IMR-90 (cell line): ENCODE measurements around the gene NPL. TPM values are rescaled to one million over a fixed set of nuclear protein-coding genes. Genes with fewer than 3 reads are reported as not detected.

Experiments used
- ATAC-seq: fragments of 200-7000 bp; cut with Tn5 transposase; 2 replicates; pipeline ENCODE4 v1.9.1; 2020; ENCODE audit warnings: low read depth, mild to moderate bottlenecking, moderate library complexity
- BruUV-seq: library from RNA; stranded (reverse); fragments of 400-500 nt; replicated peaks from 2 replicates; lab custom pipeline; 2021; lab: Mats Ljungman, UMichigan
- CTCF ChIA-PET: fragments of 300-600 bp; formaldehyde crosslinking; extraction: SDS; loops from one replicate; lab custom pipeline; 2021; ENCODE audit warnings: antibody characterized with exemption; lab: Yijun Ruan, JAX
- POLR2A ChIA-PET: fragments of 300-600 bp; sonication (Branson Sonifier 250); formaldehyde crosslinking; loops from one replicate; lab custom pipeline; 2022; ENCODE audit warnings: antibody characterized with exemption; ENCODE audit not compliant: unreplicated experiment; lab: Charles Lee
- DNase-seq: peaks from one replicate; pipeline ENCODE4 v3.0.0; 2013
- H2AFZ ChIP-seq: replicated peaks from 2 replicates; pipeline ENCODE3; 2013; ENCODE audit warnings: low read length, mild to moderate bottlenecking; ENCODE audit not compliant: poor library complexity
- H2AK5ac ChIP-seq: 2 replicates; pipeline ENCODE4 v1.6.1; 2013; ENCODE audit warnings: low read depth, low read length, inconsistent platforms
- H2AK9ac ChIP-seq: replicated peaks from 2 replicates; pipeline ENCODE3; 2013; ENCODE audit warnings: mild to moderate bottlenecking, low read depth, low read length, moderate library complexity; ENCODE audit not compliant: poor library complexity
- H2BK120ac ChIP-seq: 2 replicates; pipeline ENCODE4 v1.6.1; 2013; ENCODE audit warnings: low read depth, low read length, inconsistent platforms
- H2BK15ac ChIP-seq: 3 replicates; pipeline ENCODE4 v1.6.1; 2013; ENCODE audit warnings: low read depth, low read length, inconsistent platforms
- H2BK20ac ChIP-seq: 2 replicates; pipeline ENCODE4 v1.6.1; 2013; ENCODE audit warnings: low read depth, mild to moderate bottlenecking, inconsistent platforms, low read length, moderate library complexity
- H2BK5ac ChIP-seq: 2 replicates; pipeline ENCODE4 v1.6.1; 2013; ENCODE audit warnings: mild to moderate bottlenecking, low read depth, low read length, inconsistent platforms; ENCODE audit not compliant: poor library complexity, severe bottlenecking
- H3K14ac ChIP-seq: replicated peaks from 2 replicates; pipeline ENCODE4 v1.6.1; 2013; ENCODE audit warnings: low read depth, low read length, inconsistent platforms
- H3K18ac ChIP-seq: 2 replicates; pipeline ENCODE4 v1.6.1; 2013; ENCODE audit warnings: low read depth, low read length, control low read depth
- H3K23ac ChIP-seq: 2 replicates; pipeline ENCODE4 v1.6.1; 2013; ENCODE audit warnings: low read depth, low read length, inconsistent platforms
- H3K27ac ChIP-seq: 2 replicates; pipeline ENCODE4 v1.5.1; 2013; ENCODE audit warnings: mild to moderate bottlenecking, control low read depth, low read length; ENCODE audit not compliant: insufficient read depth
- H3K27me3 ChIP-seq: 2 replicates; pipeline ENCODE4 v1.6.1; 2013; ENCODE audit warnings: low read length; ENCODE audit not compliant: control insufficient read depth, insufficient read depth
- H3K36me3 ChIP-seq: 2 replicates; pipeline ENCODE4 v1.6.1; 2013; ENCODE audit warnings: low read length, mixed read lengths; ENCODE audit not compliant: control insufficient read depth, insufficient read depth
- H3K4ac ChIP-seq: 2 replicates; pipeline ENCODE4 v1.6.1; 2013; ENCODE audit warnings: low read depth, low read length, inconsistent platforms
- H3K4me1 ChIP-seq: 2 replicates; pipeline ENCODE4 v1.6.1; 2013; ENCODE audit warnings: low read length, mixed read lengths; ENCODE audit not compliant: control insufficient read depth, insufficient read depth
- H3K4me2 ChIP-seq: 2 replicates; pipeline ENCODE4 v1.6.1; 2013; ENCODE audit warnings: low read depth, mild to moderate bottlenecking, control low read depth, low read length, moderate library complexity
- H3K4me3 ChIP-seq: 2 replicates; pipeline ENCODE4 v1.5.1; 2013; ENCODE audit warnings: low read depth, mild to moderate bottlenecking, control low read depth, low read length, moderate library complexity; ENCODE audit not compliant: insufficient read depth
- H3K56ac ChIP-seq: 2 replicates; pipeline ENCODE4 v1.6.1; 2013; ENCODE audit warnings: low read length, inconsistent platforms; ENCODE audit not compliant: insufficient read depth; ENCODE audit errors: extremely low read depth
- H3K79me1 ChIP-seq, 2 experiments: 2 replicates each; pipeline ENCODE4 v1.6.1; 2013; ENCODE audit warnings: low read length in 2 of 2, inconsistent platforms in 1 of 2, low read depth in 1 of 2
- H3K9ac ChIP-seq: 2 replicates; pipeline ENCODE4 v1.6.1; 2013; ENCODE audit warnings: low read depth, low read length, control low read depth
- H3K9me1 ChIP-seq: 2 replicates; pipeline ENCODE4 v1.6.1; 2013; ENCODE audit warnings: low read length, inconsistent platforms; ENCODE audit not compliant: insufficient read depth
- H3K9me3 ChIP-seq: 2 replicates; pipeline ENCODE4 v1.6.1; 2013; ENCODE audit warnings: low read length; ENCODE audit not compliant: control insufficient read depth, insufficient read depth
- H4K20me1 ChIP-seq: 2 replicates; pipeline ENCODE4 v1.6.1; 2013; ENCODE audit warnings: low read length, inconsistent platforms; ENCODE audit not compliant: insufficient read depth
- H4K5ac ChIP-seq: 2 replicates; pipeline ENCODE4 v1.6.1; 2013; ENCODE audit warnings: mild to moderate bottlenecking, low read depth, low read length, control low read depth
- H4K8ac ChIP-seq, 2 experiments: 2 replicates each; pipeline ENCODE4 v1.6.1; 2013; ENCODE audit warnings: low read depth in 2 of 2, low read length in 2 of 2, control low read depth in 1 of 2, inconsistent platforms in 1 of 2
- H4K91ac ChIP-seq: 2 replicates; pipeline ENCODE4 v1.6.1; 2013; ENCODE audit warnings: low read depth, low read length, inconsistent platforms; ENCODE audit not compliant: insufficient read depth
- BHLHE40 ChIP-seq: fragments of 150-350 bp; IDR thresholded peaks from 2 replicates; pipeline ENCODE4 v1.6.1; 2016; ENCODE audit warnings: mild to moderate bottlenecking, low read depth, low read length
- CEBPB ChIP-seq: IDR thresholded peaks from 2 replicates; pipeline ENCODE4 v1.6.1; 2012; ENCODE audit warnings: low read depth, low read length, improper control_type of control experiment
- CHD1 ChIP-seq: IDR thresholded peaks from 2 replicates; pipeline ENCODE4 v1.6.1; 2012; ENCODE audit warnings: low read depth, low read length, improper control_type of control experiment
- CTCF ChIP-seq: conservative IDR thresholded peaks from 2 replicates; pipeline ENCODE4 v1.5.1; 2012; ENCODE audit warnings: mild to moderate bottlenecking, low read depth, low read length, improper control_type of control experiment
- ELK1 ChIP-seq: fragments of 150-350 bp; IDR thresholded peaks from 2 replicates; pipeline ENCODE4 v1.6.1; 2016; ENCODE audit warnings: low read depth, mild to moderate bottlenecking, low read length, moderate library complexity, borderline replicate concordance
- FOS ChIP-seq: fragments of 150-350 bp; IDR thresholded peaks from 2 replicates; pipeline ENCODE4 v1.6.1; 2016; ENCODE audit warnings: low read depth, low read length
- MAFK ChIP-seq: IDR thresholded peaks from 2 replicates; pipeline ENCODE4 v1.6.1; 2012; ENCODE audit warnings: low read depth, low read length, improper control_type of control experiment
- MAZ ChIP-seq: IDR thresholded peaks from 2 replicates; pipeline ENCODE4 v1.6.1; 2012; ENCODE audit warnings: low read depth, mild to moderate bottlenecking, low read length, improper control_type of control experiment, moderate library complexity, borderline replicate concordance
- MXI1 ChIP-seq: IDR thresholded peaks from 2 replicates; pipeline ENCODE4 v1.6.1; 2012; ENCODE audit warnings: low read depth, mild to moderate bottlenecking, low read length, moderate library complexity, borderline replicate concordance
- NFE2L2 ChIP-seq: fragments of 150-350 bp; IDR thresholded peaks from 2 replicates; pipeline ENCODE4 v1.6.1; 2016; ENCODE audit warnings: low read depth, mild to moderate bottlenecking, low read length
- POLR2A ChIP-seq: IDR thresholded peaks from 2 replicates; pipeline ENCODE4 v1.6.1; 2012; ENCODE audit warnings: mild to moderate bottlenecking, low read depth, low read length
- RAD21 ChIP-seq: IDR thresholded peaks from 2 replicates; pipeline ENCODE4 v1.6.1; 2012; ENCODE audit warnings: low read length, improper control_type of control experiment
- RCOR1 ChIP-seq: IDR thresholded peaks from 2 replicates; pipeline ENCODE4 v1.6.1; 2012; ENCODE audit warnings: mild to moderate bottlenecking, low read length, improper control_type of control experiment; ENCODE audit not compliant: insufficient replicate concordance
- RFX5 ChIP-seq: IDR thresholded peaks from 2 replicates; pipeline ENCODE4 v1.8.0; 2012; ENCODE audit warnings: low read depth, mild to moderate bottlenecking, low read length, moderate library complexity
- SMC3 ChIP-seq: fragments of 150-350 bp; IDR thresholded peaks from 2 replicates; pipeline ENCODE4 v1.6.1; 2016; ENCODE audit warnings: low read depth, mild to moderate bottlenecking, antibody characterized with exemption, low read length, moderate library complexity
- USF2 ChIP-seq: fragments of 150-350 bp; IDR thresholded peaks from 2 replicates; pipeline ENCODE4 v1.6.1; 2017; ENCODE audit warnings: mild to moderate bottlenecking, antibody characterized with exemption, low read length, low read depth
- WGBS, 2 experiments: methylation state at CpG; one replicate each; pipeline versions ENCODE4 v1.1.5 to v1.1.7; 2013; ENCODE audit warnings: missing lambda C conversion rate in 2 of 2; ENCODE audit not compliant: insufficient read length in 1 of 2; ENCODE audit errors: extremely low coverage in 2 of 2; 5-methylcytosine and 5-hydroxymethylcytosine counted together
- dilution Hi-C: fragments of 300-500 bp; cut with HindIII; formaldehyde crosslinking; loops from one replicate; pipeline ENCODE4 v1.14.3; 2018; ENCODE audit warnings: low sequenced_read_pairs; ENCODE audit not compliant: unreplicated experiment
- in situ Hi-C: fragments of 300-500 bp; cut with MboI; formaldehyde crosslinking; loops from 3 replicates; pipeline ENCODE4 v1.14.3; 2019; ENCODE audit warnings: low sequenced_read_pairs, inconsistent platforms, mixed read lengths
- intact Hi-C: fragments of 100-400 bp; cut with micrococcal nuclease; formaldehyde crosslinking; loops from 2 replicates; pipeline ENCODE4 v1.10.0; 2022
- polyA plus RNA-seq, 3 experiments: library from polyadenylated mRNA; depleted of rRNA; stranded (reverse); fragments of >200 nt; gene quantifications; 2 replicates each; pipeline ENCODE4 v1.2.3, GENCODE V29; 2012; ENCODE audit warnings: low replicate concordance in 1 of 3
- total RNA-seq: library from RNA; depleted of rRNA; stranded (reverse); fragments of >200 nt; gene quantifications from 2 replicates; pipeline ENCODE4 v1.2.3, GENCODE V29; 2012

Gene NPL
- total and polyA plus RNA-seq, 2 of the 4 experiments (the other 2 are of a cell fraction): 0.36 to 0.68 TPM

GRCh38 chr1:182754543-182755314 is 34.8 kb upstream of the NPL start:
- Histone ChIP-seq H3K36me3 (no peaks in the 10 kb centered on the region), H3K9ac (no peak overlapping the region), H2BK15ac (no peak overlapping the region), H3K4me2 (no peak overlapping the region), H3K4me1 (peaks cover 2% of the 10 kb centered on the region), H2BK5ac (no peak overlapping the region), H3K4me3 (no peak overlapping the region), H2BK120ac (no peak overlapping the region), H2AFZ (no peak overlapping the region), H4K5ac (no peak overlapping the region), H3K9me1 (no peaks in the 10 kb centered on the region), H3K14ac (no peak overlapping the region), H2AK9ac (no peak overlapping the region), H4K8ac (no peak overlapping the region), H3K18ac (no peak overlapping the region), H3K23ac (no peak overlapping the region), H2AK5ac (no peak overlapping the region), H3K79me1 (no peaks in the 10 kb centered on the region), H3K27ac (no peak overlapping the region), H4K20me1 (no peaks in the 10 kb centered on the region), H4K91ac (no peak overlapping the region), H2BK20ac (no peak overlapping the region), H3K56ac (no peak overlapping the region), H3K27me3 (no peaks in the 10 kb centered on the region), H3K4ac (no peak overlapping the region), H3K9me3 (no peaks in the 10 kb centered on the region)
- in situ Hi-C loops (no loop called here), intact Hi-C loops (no loop called here), dilution Hi-C loops (no loop called here)
- DNase-seq (no peak), ATAC-seq (no peak)
- WGBS, 2 experiments: no CpG with 5 or more reads among the region's 4 CpGs
- no TSS peak for BruUV-seq
- ChIA-PET CTCF (no interaction called here), POLR2A (no interaction called here)
- no peak for TF ChIP-seq FOS
- TF ChIP-seq USF2: no peak
- TF ChIP-seq RAD21: no peak
- no peak for TF ChIP-seq POLR2A
- TF ChIP-seq BHLHE40: no peak
- TF ChIP-seq MAFK: no peak
- TF ChIP-seq ELK1: no peak
- TF ChIP-seq CHD1: no peak
- no peak for TF ChIP-seq CTCF
- TF ChIP-seq MAZ: no peak
- TF ChIP-seq SMC3: no peak
- no peak for TF ChIP-seq MXI1
- no peak for TF ChIP-seq RCOR1
- no peak for TF ChIP-seq CEBPB
- no peak for TF ChIP-seq RFX5
- no peak for TF ChIP-seq NFE2L2
